ENCODE results near the gene DOCK10. TPM values are rescaled to one million over a fixed set of nuclear protein-coding genes. Genes with fewer than 3 reads are reported as not detected.

The DOCK10 gene
- total and polyA plus RNA-seq, 9 of the 15 experiments (the other 6 are each of a cell fraction or from before 2014, with no cell fraction given), result 0.01 to 0.87 (median 0.18) TPM

GRCh38 chr2:225040856-225041206 is 1.4 kb downstream of the DOCK10 start (continued):
- TF ChIP-seq AFF4 (CRISPR knock-in tag; IDR thresholded peaks at IDR 0.05) (no peak), GABPA (tag; conservative IDR thresholded peaks at IDR 0.05; ENCODE audit: low read depth) (no peak), NFYB (IDR thresholded peaks at IDR 0.05; ENCODE audit: extremely low read depth, insufficient read length) (no peak), PHTF2 (CRISPR knock-in tag; IDR thresholded peaks at IDR 0.05) (no peak), ARID4B (CRISPR knock-in tag; IDR thresholded peaks at IDR 0.05) (no peak), PHF20 (IDR thresholded peaks at IDR 0.05; ENCODE audit: partially characterized antibody) (no peak), ZNF695 (CRISPR knock-in tag; IDR thresholded peaks at IDR 0.05) (no peak), ZFP36 (IDR thresholded peaks at IDR 0.05; ENCODE audit: low read depth, low read length, partially characterized antibody) (no peak), MTA2 (IDR thresholded peaks at IDR 0.05; ENCODE audit: low read depth) (no peak), ESRRA (IDR thresholded peaks at IDR 0.05; ENCODE audit: borderline replicate concordance, low read depth) (no peak), CLOCK (CRISPR knock-in tag; IDR thresholded peaks at IDR 0.05; ENCODE audit: borderline replicate concordance) (no peak), GABPB1 (CRISPR knock-in tag; IDR thresholded peaks at IDR 0.05) (no peak), ZNF77 (CRISPR knock-in tag; IDR thresholded peaks at IDR 0.05) (no peak)

All from K562 (cell line).